K562 (cell line): Measurements from ENCODE around the gene MYH9. TPM values are rescaled to one million over a fixed set of nuclear protein-coding genes. Genes with fewer than 3 reads are reported as not detected.

ENCODE experiments used
- ATAC-seq: fragments of 200-7000 bp; cut with Tn5 transposase; 3 replicates; pipeline ENCODE4 v1.9.1; 2020; ENCODE audit warnings: moderate library complexity
- BruUV-seq: library from RNA; stranded (reverse); fragments of 400-500 nt; replicated peaks from 2 replicates; lab custom pipeline; 2021; lab: Mats Ljungman, UMichigan
- CTCF ChIA-PET: fragments of 300-600 bp; formaldehyde crosslinking; extraction: SDS; loops from one replicate; lab custom pipeline; 2021; ENCODE audit warnings: low intra/inter-chr PET ratio; lab: Yijun Ruan, JAX
- POLR2A ChIA-PET: fragments of 300-600, 350-650 bp; sonication (Branson Sonifier 250); formaldehyde crosslinking; extraction: SDS; loops from one replicate; lab custom pipeline; 2021; ENCODE audit warnings: antibody characterized with exemption, inconsistent platforms; lab: Yijun Ruan, JAX
- DNase-seq, 4 experiments: peaks; one replicate each; pipeline versions ENCODE4 v3.0.0 to v3.0.0-alpha.2; 2011 to 2018; ENCODE audit warnings: low spot score in 3 of 4, mixed read lengths in 3 of 4; ENCODE audit errors: extremely low read depth in 1 of 4
- FAIRE-seq: peaks from 2 replicates; lab custom pipeline; 2011; peaks lifted over from hg19 to GRCh38; lab: Jason Lieb, UNC
- H2AFZ ChIP-seq: 2 replicates; pipeline ENCODE4 v1.6.0; 2011; ENCODE audit warnings: low read depth, low read length, control low read depth, inconsistent platforms
- H3K27ac ChIP-seq: fragments of 200-600 bp; 3 replicates; pipeline ENCODE4 v1.8.0; 2011; ENCODE audit warnings: low read depth, mild to moderate bottlenecking, control low read depth, inconsistent platforms, low read length, moderate library complexity, mixed read lengths; ENCODE audit errors: extremely low read depth
- H3K27me3 ChIP-seq, 2 experiments: fragments of 300-600 bp in 1 of 2; 2 replicates in 1 of 2; 3 replicates in 1 of 2; pipeline versions ENCODE4 v1.6.0 to v1.8.0; 2011; ENCODE audit warnings: inconsistent platforms in 2 of 2, low read length in 2 of 2, mild to moderate bottlenecking in 1 of 2, mixed read lengths in 1 of 2, moderate library complexity in 1 of 2; ENCODE audit not compliant: control insufficient read depth in 2 of 2, insufficient read depth in 2 of 2
- H3K36me3 ChIP-seq: fragments of 300-600 bp; 3 replicates; pipeline ENCODE4 v1.8.0; 2011; ENCODE audit warnings: mild to moderate bottlenecking, low read length, inconsistent platforms; ENCODE audit not compliant: control insufficient read depth, insufficient read depth
- H3K4me1 ChIP-seq, 2 experiments: fragments of 200-600 bp in 1 of 2; replicated peaks in 1 of 2; 2 replicates in 1 of 2; 3 replicates in 1 of 2; pipeline versions ENCODE4 v1.5.1 to v1.8.0; 2011; ENCODE audit warnings: inconsistent platforms in 2 of 2, low read length in 2 of 2, mild to moderate bottlenecking in 1 of 2, mixed read lengths in 1 of 2, moderate library complexity in 1 of 2; ENCODE audit not compliant: control insufficient read depth in 2 of 2, insufficient read depth in 2 of 2
- H3K4me2 ChIP-seq: 2 replicates; pipeline ENCODE4 v1.6.1; 2011; ENCODE audit warnings: low read length, control low read depth, inconsistent platforms, mixed read lengths; ENCODE audit not compliant: insufficient read depth
- H3K4me3 ChIP-seq: fragments of 200-600 bp; sonication (generic), shearing (Covaris generic); 2 replicates; pipeline ENCODE4 v1.5.1; 2016; ENCODE audit warnings: control low read depth, inconsistent platforms
- H3K79me2 ChIP-seq: fragments of 200-600 bp; 3 replicates; pipeline ENCODE4 v1.8.0; 2011; ENCODE audit warnings: low read length, inconsistent platforms; ENCODE audit not compliant: control insufficient read depth, insufficient read depth
- H3K9ac ChIP-seq, 2 experiments: 2 replicates each; pipeline versions ENCODE4 v1.6.0 to v1.6.1; 2011; ENCODE audit warnings: low read depth in 2 of 2, low read length in 2 of 2, control low read depth in 1 of 2, inconsistent platforms in 1 of 2, mild to moderate bottlenecking in 1 of 2, mixed read lengths in 1 of 2; ENCODE audit not compliant: insufficient read depth in 1 of 2
- H3K9me1 ChIP-seq: one replicate; pipeline ENCODE4 v1.6.0; 2011; ENCODE audit warnings: inconsistent platforms, mild to moderate bottlenecking, low read length, moderate library complexity; ENCODE audit not compliant: control insufficient read depth, insufficient read depth
- H3K9me3 ChIP-seq: replicated peaks from 2 replicates; pipeline ENCODE4 v1.5.1; 2011; ENCODE audit warnings: low read depth, low read length, inconsistent platforms; ENCODE audit not compliant: control insufficient read depth, insufficient read depth
- H4K20me1 ChIP-seq: replicated peaks from 2 replicates; pipeline ENCODE4 v1.6.1; 2011; ENCODE audit warnings: low read length, inconsistent platforms, mixed read lengths; ENCODE audit not compliant: control insufficient read depth, insufficient read depth
- CAMTA2 ChIP-seq: fragments of 250-450 bp; sonication (Bioruptor Pico); conservative IDR thresholded peaks from 2 replicates; pipeline ENCODE4 v1.5.1; 2022
- ESRRB ChIP-seq: fragments of 250-450 bp; sonication (Bioruptor Pico); IDR thresholded peaks from 2 replicates; pipeline ENCODE4 v1.5.0; 2020; ENCODE audit warnings: mild to moderate bottlenecking, moderate library complexity, borderline replicate concordance
- GABPB1 ChIP-seq: sonication (generic); formaldehyde crosslinking; IDR thresholded peaks from 2 replicates; pipeline ENCODE4 v1.8.0; 2022; ENCODE audit warnings: mild to moderate bottlenecking, missing genetic modification reagents
- HDAC1 ChIP-seq, 2 experiments: fragments of 450-650 bp; IDR thresholded peaks; 2 replicates each; pipeline ENCODE4 v1.6.1; 2016 to 2017; ENCODE audit warnings: inconsistent platforms in 1 of 2, mild to moderate bottlenecking in 1 of 2, moderate library complexity in 1 of 2
- HDAC6 ChIP-seq: IDR thresholded peaks from 2 replicates; pipeline ENCODE4 v1.6.1; 2012; ENCODE audit warnings: low read depth, mild to moderate bottlenecking, control low read depth, inconsistent platforms, low read length, moderate library complexity
- MYBL2 ChIP-seq, 2 experiments: fragments of 450-650 bp in 1 of 2; sonication (generic) in 1 of 2; formaldehyde crosslinking in 1 of 2; IDR thresholded peaks; 2 replicates each; pipeline versions ENCODE4 v1.6.1 to v1.8.1; 2017 to 2022; ENCODE audit warnings: borderline replicate concordance in 1 of 2, inconsistent platforms in 1 of 2, low read depth in 1 of 2, mild to moderate bottlenecking in 1 of 2, missing genetic modification reagents in 1 of 2, moderate library complexity in 1 of 2
- NCOA6 ChIP-seq: fragments of 450-650 bp; IDR thresholded peaks from 2 replicates; pipeline ENCODE4 v1.6.1; 2017; ENCODE audit warnings: mild to moderate bottlenecking
- NFATC3 ChIP-seq: fragments of 450-650 bp; IDR thresholded peaks from 2 replicates; pipeline ENCODE4 v1.6.1; 2017; ENCODE audit warnings: mild to moderate bottlenecking
- NFIC ChIP-seq: fragments of 450-650 bp; IDR thresholded peaks from 2 replicates; pipeline ENCODE4 v1.6.1; 2017; ENCODE audit warnings: mild to moderate bottlenecking, inconsistent platforms
- NR4A1 ChIP-seq, 2 experiments: fragments of 250-450 bp in 1 of 2; fragments of 450-650 bp in 1 of 2; sonication (Bioruptor Pico) in 1 of 2; IDR thresholded peaks; 2 replicates each; pipeline versions ENCODE4 v1.4.0 to v1.6.1; 2016 to 2020; ENCODE audit warnings: mild to moderate bottlenecking in 2 of 2, missing compliant biosample characterization in 1 of 2, missing genetic modification characterization in 1 of 2, moderate library complexity in 1 of 2
- RNF2 ChIP-seq: sonication (generic); IDR thresholded peaks from 2 replicates; pipeline ENCODE4 v1.6.1; 2016
- SMARCA4 ChIP-seq: fragments of 450-650 bp; IDR thresholded peaks from 2 replicates; pipeline ENCODE4 v1.6.1; 2016
- THAP7 ChIP-seq: fragments of 250-450 bp; sonication (Bioruptor Pico); IDR thresholded peaks from 2 replicates; pipeline ENCODE4 v1.5.0; 2021
- ZNF140 ChIP-seq: fragments of 250-450 bp; sonication (Bioruptor Pico); IDR thresholded peaks from 2 replicates; pipeline ENCODE4 v1.8.0; 2021; ENCODE audit warnings: moderate library complexity, mild to moderate bottlenecking, inconsistent platforms
- ZNF146 ChIP-seq: IDR thresholded peaks from one replicate; pipeline ENCODE4 v1.6.1; 2018; ENCODE audit warnings: missing compliant biosample characterization; ENCODE audit not compliant: unreplicated experiment
- ZNF212 ChIP-seq: fragments of 450-650 bp; formaldehyde crosslinking; IDR thresholded peaks from 2 replicates; pipeline ENCODE4 v1.4.0; 2020; ENCODE audit warnings: mild to moderate bottlenecking
- ZNF431 ChIP-seq: sonication (generic); formaldehyde crosslinking; IDR thresholded peaks from 2 replicates; pipeline ENCODE4 v1.8.0; 2022; ENCODE audit warnings: mild to moderate bottlenecking, missing genetic modification reagents
- ZNF780A ChIP-seq: fragments of 250-450 bp; sonication (Bioruptor Pico); IDR thresholded peaks from 2 replicates; pipeline ENCODE4 v1.5.0; 2021; ENCODE audit warnings: mild to moderate bottlenecking
- WGBS: fragments of 100-300 bp; shearing (Covaris generic); methylation state at CpG from one replicate; pipeline ENCODE4 v1.1.6; 2016; ENCODE audit warnings: low coverage, mixed read lengths; ENCODE audit not compliant: insufficient coverage; ENCODE audit errors: missing lambda C conversion rate; 5-methylcytosine and 5-hydroxymethylcytosine counted together
- in situ Hi-C: fragments of 300-500 bp; cut with MboI; formaldehyde crosslinking; loops from 4 replicates; pipeline ENCODE4 v1.15.0; 2018; ENCODE audit warnings: inconsistent platforms, mixed read lengths
- intact Hi-C: fragments of 100-400 bp; cut with micrococcal nuclease; formaldehyde crosslinking; loops from 2 replicates; pipeline ENCODE4 v1.14.2; 2022
- polyA plus RNA-seq, 8 experiments: library from polyadenylated mRNA; depleted of rRNA in 4 of 8; stranded (reverse) in 5 of 8; unstranded in 3 of 8; fragments of >200 nt; fragmentation: Nextera tagmentation in 2 of 8; fragmentation: Illumina TruSeq in 1 of 8; extraction: Ambion mirVana in 2 of 8; extraction: Trizol in 1 of 8; gene quantifications; 2 replicates each; pipeline versions ENCODE4 v1.2.1 to v1.2.3, GENCODE V29; 2011 to 2014; ENCODE audit warnings: inconsistent platforms in 1 of 8, missing spikeins in 1 of 8
- total RNA-seq, 7 experiments: library from RNA; depleted of rRNA in 6 of 7; stranded (reverse); fragments of >200 nt in 6 of 7; fragmentation: Illumina TruSeq in 2 of 7; extraction: Trizol in 2 of 7; gene quantifications; 2 replicates each; pipeline versions ENCODE4 v1.2.1 to v1.2.3, GENCODE V29; 2011 to 2021; ENCODE audit warnings: low replicate concordance in 1 of 7

Gene MYH9
- total and polyA plus RNA-seq, 9 of the 15 experiments (the other 6 are each of a cell fraction or from before 2014, with no cell fraction given) = 0.71 to 111 (median 24.6) TPM

GRCh38 chr22:36360011-36360410 is 27.8 kb downstream of the MYH9 start:
- Histone ChIP-seq H3K9me1 (peaks cover 6% of the 10 kb centered on the region), H3K9ac (no peak overlapping the region), H3K4me3 (no peak overlapping the region), H3K36me3 (peaks cover 9% of the 10 kb centered on the region; the same call in 2 of the 3 replicates), H2AFZ (no peak overlapping the region), H4K20me1 (peaks cover 26% of the 10 kb centered on the region), H3K27ac (no peak overlapping the region), H3K9me3 (no peaks in the 10 kb centered on the region), H3K4me1 (peaks cover 11 to 44% of the 10 kb centered on the region in 2 experiments; a peak in 4 of 5 replicates), H3K27me3 (no peaks in the 10 kb centered on the region), H3K79me2 (peaks cover 81% of the 10 kb centered on the region), H3K4me2 (no peak overlapping the region)
- ChIA-PET CTCF (no interaction called here), POLR2A (interaction anchor here (0.5 to 0.8 kb wide), 2 partner anchors 31 to 42 kb away, joined by 3 to 4 read pairs; no protein-coding TSS in a partner anchor)
- DNase-seq = no peak
- ATAC-seq = no peak
- in situ Hi-C loops (no loop called here), intact Hi-C loops (no loop called here)
- no peak for FAIRE-seq
- no peak for TF ChIP-seq SMARCA4
- BruUV-seq = no TSS peak
- 92% methylated on average over 2 of the region's 3 CpGs for WGBS

GRCh38 chr22:36359470-36359996 is 28.2 kb downstream of the MYH9 start:
- Histone ChIP-seq H3K4me2 (no peak overlapping the region), H4K20me1 (peaks cover 24% of the 10 kb centered on the region), H3K9me3 (no peaks in the 10 kb centered on the region), H3K27me3 (no peaks in the 10 kb centered on the region), H3K27ac (no peak overlapping the region), H3K4me3 (no peak overlapping the region), H3K9me1 (peaks cover 6% of the 10 kb centered on the region), H3K79me2 (peaks cover 81% of the 10 kb centered on the region), H3K4me1 (peaks cover 9 to 40% of the 10 kb centered on the region in 2 experiments; a peak in 4 of 5 replicates), H3K36me3 (peaks cover 9% of the 10 kb centered on the region; the same call in 2 of the 3 replicates), H3K9ac (no peak overlapping the region), H2AFZ (no peak overlapping the region)
- TF ChIP-seq ZNF140 (CRISPR knock-in tag) = no peak
- no peak for TF ChIP-seq ZNF146
- TF ChIP-seq THAP7 (CRISPR knock-in tag) = no peak
- TF ChIP-seq ZNF431 (CRISPR knock-in tag) = no peak
- TF ChIP-seq RNF2 = no peak
- no peak for TF ChIP-seq NFIC
- no peak for TF ChIP-seq GABPB1 (CRISPR knock-in tag)
- no peak for TF ChIP-seq ZNF780A (CRISPR knock-in tag)
- TF ChIP-seq HDAC6 = no peak
- TF ChIP-seq HDAC1 (IDR thresholded peaks at IDR 0.05) = no peak
- no peak for TF ChIP-seq NR4A1 (CRISPR knock-in tag; IDR thresholded peaks at IDR 0.05)
- TF ChIP-seq NR4A1 (tag; IDR thresholded peaks at IDR 0.05) = no peak
- no peak for TF ChIP-seq NCOA6
- TF ChIP-seq NFATC3 = no peak
- TF ChIP-seq ESRRB (CRISPR knock-in tag) = no peak
- TF ChIP-seq MYBL2 (IDR thresholded peaks at IDR 0.05; ENCODE audit: low read depth) = no peak
- TF ChIP-seq MYBL2 (CRISPR knock-in tag; IDR thresholded peaks at IDR 0.05; ENCODE audit: borderline replicate concordance) = no peak
- no peak for TF ChIP-seq ZNF212
- no peak for TF ChIP-seq CAMTA2
- ATAC-seq = no peak
- no TSS peak for BruUV-seq
- ChIA-PET CTCF (no interaction called here), POLR2A (interaction anchor here (0.5 to 0.8 kb wide), 2 partner anchors 31 to 42 kb away, joined by 3 to 4 read pairs; no protein-coding TSS in a partner anchor)
- no peak for DNase-seq
- no peak for FAIRE-seq
- intact Hi-C loops = no loop called here
- WGBS = 60% methylated on average over 2 of the region's 3 CpGs
- in situ Hi-C loops = no loop called here
